Endometrial microvascular endothelial cells (primary cell): ENCODE measurements around the gene CD226. TPM values are rescaled to one million over a fixed set of nuclear protein-coding genes. Genes with fewer than 3 reads are reported as not detected.
"Not testable (repeated sequence)": the region's sequence is repeated elsewhere in the genome, so short reads cannot be mapped to it uniquely, and the experiment has no call there.

Source experiments
- in situ Hi-C: cut with HindIII; loops from 2 replicates; pipeline ENCODE4 v1.10.0; 2017; ENCODE audit warnings: low sequenced_read_pairs, low pct_unique_long_range_greater_than_20kb; ENCODE audit errors: inconsistent ontology term
- total RNA-seq: library from RNA; depleted of rRNA; stranded (reverse); fragments of >200 nt; gene quantifications from one replicate; pipeline ENCODE4 v1.2.3, GENCODE V29; 2015; ENCODE audit errors: inconsistent ontology term

The CD226 gene
- total RNA-seq, 1 donor from 2014 or later, result not detected

GRCh38 chr18:69883781-69884180 is 63.9 kb downstream of the CD226 start:
- in situ Hi-C loops, result no loop called here

GRCh38 chr18:69882965-69883668 is 64.6 kb downstream of the CD226 start:
- in situ Hi-C loops, result no loop called here

- in situ Hi-C loops, result no loop called here
These were observed 67.6 kb downstream of the CD226 start for GRCh38 chr18:69880083-69880482.

DNA sequence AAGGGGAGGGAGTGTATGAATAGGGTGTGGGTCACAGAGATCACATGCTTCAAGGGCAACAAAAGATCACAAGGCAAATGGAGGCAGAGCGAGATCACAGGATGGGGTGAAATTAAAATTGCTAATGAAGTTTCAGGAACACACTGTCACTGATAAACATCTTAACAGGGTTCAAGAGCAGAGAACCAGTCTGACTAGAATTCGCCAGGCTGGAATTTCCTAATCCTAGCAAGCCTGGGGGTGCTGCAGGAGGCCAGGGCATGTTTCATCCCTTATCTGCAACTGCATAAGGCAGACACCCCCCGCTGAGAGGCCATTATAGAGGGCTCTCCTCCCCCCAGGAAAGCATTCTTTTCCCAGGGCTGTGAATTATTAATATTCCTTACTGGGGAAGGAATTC is 68.6 kb downstream of the CD226 start:
- in situ Hi-C loops, result not testable (repeated sequence)

GRCh38 chr18:69878213-69878933 is 69.3 kb downstream of the CD226 start:
- in situ Hi-C loops, result no loop called here

DNA sequence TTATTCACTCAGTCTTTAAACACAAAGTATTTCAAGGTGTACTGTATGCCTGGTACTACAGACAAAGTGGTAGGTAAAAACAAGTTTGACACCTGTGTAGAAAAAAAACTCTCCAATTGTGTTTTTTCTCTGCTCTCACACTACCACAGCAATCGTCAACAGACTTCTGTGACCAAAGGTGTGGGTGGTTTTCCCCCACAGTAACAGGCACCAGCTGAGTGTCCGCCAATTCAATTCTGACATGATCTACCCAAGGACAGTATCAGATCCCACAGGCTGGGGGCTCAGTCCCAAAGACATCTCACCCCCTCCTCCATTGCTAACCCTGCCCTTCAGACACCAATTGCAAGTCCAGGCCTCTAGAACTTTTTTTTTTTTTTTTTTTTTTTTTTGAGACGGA is 71.2 kb downstream of the CD226 start:
- in situ Hi-C loops, result no loop called here

DNA sequence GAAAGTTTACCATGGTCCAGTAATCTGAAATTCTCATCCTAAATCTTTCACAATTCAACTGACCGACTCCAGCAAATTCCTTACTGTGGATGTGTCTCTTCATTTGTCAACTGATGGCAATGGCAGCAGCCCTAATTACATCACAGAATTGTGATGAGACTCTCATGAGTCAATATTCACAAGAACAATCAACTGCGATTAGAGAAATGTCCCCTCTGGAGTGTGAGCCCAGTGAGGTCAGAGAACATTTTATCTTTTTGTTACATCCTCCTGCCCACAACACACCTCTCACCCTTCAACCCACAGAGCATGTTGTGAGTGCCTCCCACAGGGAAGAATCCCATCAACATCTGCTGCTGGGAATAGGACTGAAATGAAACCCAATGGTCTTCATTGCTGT is 73.6 kb downstream of the CD226 start:
- in situ Hi-C loops, result no loop called here

DNA sequence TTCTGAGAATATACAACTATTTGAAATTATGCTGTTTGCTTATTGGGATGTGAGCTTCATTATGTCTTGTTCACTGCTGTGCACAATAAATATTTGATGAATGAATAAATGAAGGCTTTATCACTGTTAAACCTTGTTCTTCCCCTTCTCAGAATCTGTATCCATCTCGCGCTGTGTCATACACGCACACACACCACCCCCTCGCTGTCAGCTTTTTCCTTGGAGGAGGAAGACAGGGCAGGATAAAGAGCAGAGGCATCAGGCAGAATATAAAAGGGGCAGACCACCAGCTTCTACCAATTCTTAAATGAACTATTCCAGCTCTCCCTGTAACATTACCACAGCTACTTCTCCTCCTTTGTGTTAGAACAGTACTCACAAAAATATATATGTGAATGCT is 75.0 kb downstream of the CD226 start:
- in situ Hi-C loops, result no loop called here

DNA sequence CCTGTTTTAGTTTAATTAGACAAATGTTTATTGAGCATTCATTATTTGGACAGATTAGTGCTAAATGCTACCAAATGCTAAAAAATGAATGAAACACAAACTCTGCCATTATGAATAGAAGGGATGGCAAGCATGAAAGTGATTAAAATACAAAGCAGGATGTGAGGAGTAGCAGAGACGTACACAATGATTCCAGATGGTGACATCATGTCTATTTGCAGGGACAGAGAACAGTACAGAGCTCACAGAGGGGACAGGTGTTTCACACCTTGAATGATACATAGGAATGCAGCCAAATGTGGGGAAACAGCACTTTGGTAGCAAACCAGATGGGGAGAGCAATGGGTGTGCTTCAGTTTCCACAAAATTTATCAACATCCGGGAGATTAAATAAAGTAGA is 76.3 kb downstream of the CD226 start:
- in situ Hi-C loops, result no loop called here

- in situ Hi-C loops, result no loop called here
These were observed 76.9 kb downstream of the CD226 start for GRCh38 chr18:69870736-69871135.

DNA sequence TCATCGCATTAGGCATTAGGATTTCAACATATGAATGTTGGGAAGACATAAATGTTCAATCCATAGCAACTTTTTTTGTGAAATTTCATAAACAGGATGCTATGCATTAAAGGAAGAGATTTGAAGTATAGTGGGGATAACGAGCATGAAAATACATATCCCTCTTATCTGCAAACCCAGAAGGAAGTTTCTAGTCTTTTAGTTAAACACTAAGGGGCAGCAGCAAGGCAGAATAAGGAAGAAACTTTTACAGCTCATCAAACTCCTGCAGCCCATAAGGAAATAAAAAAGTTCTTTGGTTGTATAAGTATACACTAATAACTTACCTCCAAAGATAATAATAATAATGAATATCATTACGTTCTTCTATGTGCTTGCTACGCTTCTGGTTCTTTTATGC is 81.5 kb downstream of the CD226 start:
- in situ Hi-C loops, result no loop called here

GRCh38 chr18:69865776-69866175 is 81.9 kb downstream of the CD226 start:
- in situ Hi-C loops, result no loop called here

DNA sequence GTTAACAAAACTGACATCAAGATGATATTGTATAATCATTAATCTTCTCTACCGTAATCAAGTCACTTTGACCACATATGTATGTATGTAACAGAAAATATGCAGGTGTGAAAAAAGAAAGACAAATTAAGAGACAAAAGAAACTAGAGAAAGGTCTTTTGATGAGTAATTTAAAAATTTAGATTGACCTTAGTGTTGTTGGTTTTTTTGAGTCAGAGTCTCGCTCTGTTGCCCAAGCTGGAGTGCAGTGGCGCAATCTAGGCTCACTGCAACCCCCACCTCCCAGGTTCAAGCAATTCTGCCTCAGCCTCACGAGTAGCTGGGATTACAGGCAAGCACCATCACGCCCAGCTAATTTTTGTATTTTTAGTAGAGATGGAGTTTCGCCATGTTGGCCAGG is 82.9 kb downstream of the CD226 start:
- in situ Hi-C loops, result not testable (repeated sequence)

GRCh38 chr18:69858897-69859296 is 88.8 kb downstream of the CD226 start:
- in situ Hi-C loops, result no loop called here

DNA sequence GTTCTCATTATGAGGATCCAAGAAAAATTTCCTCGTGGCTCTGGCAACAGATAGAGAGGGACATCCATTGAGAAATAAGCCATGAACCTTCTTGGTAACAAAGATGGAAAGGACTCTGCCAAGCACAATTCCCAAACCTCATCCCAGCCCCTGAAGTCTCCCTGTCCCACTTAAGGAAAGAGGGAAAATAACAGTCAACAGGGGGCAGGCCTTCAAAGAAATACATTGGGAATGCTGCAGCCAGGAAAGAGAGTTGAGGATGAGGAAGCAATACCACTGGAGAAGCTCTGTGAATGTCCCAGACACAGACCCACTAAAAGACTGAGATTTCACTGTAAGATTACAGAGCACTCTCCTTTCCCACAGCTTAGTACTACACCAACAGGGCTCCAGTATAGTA is 93.2 kb downstream of the CD226 start:
- in situ Hi-C loops, result no loop called here

DNA sequence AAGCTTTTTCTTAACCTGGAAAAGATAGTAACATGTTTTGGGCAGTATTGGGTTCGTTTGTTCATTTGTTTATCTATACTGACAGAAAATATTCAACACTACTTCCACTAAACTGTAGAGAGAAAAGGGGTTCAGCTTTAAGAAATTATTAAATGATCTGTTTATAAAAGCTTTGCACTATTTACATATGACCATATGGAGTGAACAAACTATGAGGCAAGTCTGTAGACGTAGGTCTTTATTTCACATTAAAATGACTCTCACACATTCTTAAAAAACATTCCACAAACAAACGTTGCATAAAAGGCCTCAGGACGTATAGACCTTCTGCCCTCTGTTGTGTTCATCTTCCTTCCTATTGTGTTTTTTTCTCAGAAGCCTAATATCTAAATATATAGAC is 94.6 kb downstream of the CD226 start:
- in situ Hi-C loops, result no loop called here

GRCh38 chr18:69845593-69846506 is 101.8 kb downstream of the CD226 start:
- in situ Hi-C loops, result no loop called here

GRCh38 chr18:69844656-69845055 is 103.0 kb downstream of the CD226 start:
- in situ Hi-C loops, result no loop called here

DNA sequence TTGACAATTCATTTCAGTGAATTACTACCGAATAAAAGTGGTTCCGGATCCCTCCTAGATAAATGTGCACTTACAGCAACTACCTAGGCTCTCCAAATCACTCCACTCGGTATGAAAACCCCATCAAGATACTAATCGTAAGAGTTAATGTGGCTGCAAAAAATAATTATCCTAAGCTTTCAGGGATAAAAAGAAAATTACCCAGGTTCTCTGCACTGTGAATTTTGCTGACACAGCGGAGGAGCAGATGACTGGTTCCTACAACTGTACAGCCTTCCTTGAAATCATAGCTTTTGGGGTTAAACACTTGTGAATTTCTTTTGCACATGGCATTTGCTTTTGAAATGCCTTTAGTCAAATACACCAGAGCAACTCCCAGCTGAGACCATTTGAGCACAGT is 104.7 kb downstream of the CD226 start:
- in situ Hi-C loops, result no loop called here

DNA sequence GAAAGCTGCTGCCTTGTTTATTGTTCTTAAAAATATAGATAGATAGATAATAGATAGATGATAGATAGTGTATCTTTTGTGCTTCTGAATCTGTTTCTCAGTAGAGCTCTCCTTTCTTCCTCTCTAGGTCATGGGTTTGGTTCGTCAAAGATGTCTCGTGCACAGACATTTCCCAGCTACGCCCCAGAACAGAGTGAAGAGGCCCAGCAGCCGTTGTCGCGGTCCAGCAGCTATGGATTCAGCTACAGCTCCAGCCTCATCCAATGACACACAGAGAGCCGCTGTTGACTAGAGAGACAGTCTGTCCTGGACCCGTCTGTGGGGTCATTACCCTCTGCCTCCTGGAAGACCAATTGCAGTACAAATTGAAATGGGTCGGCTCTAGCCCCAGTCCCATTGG is 106.6 kb downstream of the CD226 start:
- in situ Hi-C loops, result no loop called here
